Measurements from ENCODE around the gene NBEA.

Gene NBEA

GRCh38 chr13:35179920-35180663 lies 238.0 kb downstream of the NBEA start:
- DNase-seq (ENCODE audit: low read depth), result no peak

GRCh38 chr13:35190241-35190640 lies 248.2 kb downstream of the NBEA start:
- DNase-seq (ENCODE audit: low read depth), result no peak

DNA sequence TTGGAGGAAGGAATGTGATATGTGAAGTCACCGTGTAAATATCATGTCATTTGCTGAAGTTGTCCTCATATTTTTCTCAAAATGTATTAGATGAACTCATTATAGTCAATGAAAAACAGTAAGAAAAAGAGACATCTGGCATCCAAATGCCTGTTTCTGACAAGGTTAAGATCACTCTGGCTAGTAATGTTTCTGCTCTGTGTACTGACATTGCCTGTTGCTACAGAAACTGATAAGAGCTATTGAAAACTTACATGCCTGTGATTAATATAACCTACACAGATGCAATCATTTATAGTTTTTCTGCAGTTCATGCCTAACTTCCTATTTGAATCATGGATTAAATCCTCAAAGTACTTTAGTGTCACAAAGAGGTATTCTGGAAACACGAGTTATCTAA lies 249.8 kb downstream of the NBEA start:
- no peak for DNase-seq (ENCODE audit: low read depth)

DNA sequence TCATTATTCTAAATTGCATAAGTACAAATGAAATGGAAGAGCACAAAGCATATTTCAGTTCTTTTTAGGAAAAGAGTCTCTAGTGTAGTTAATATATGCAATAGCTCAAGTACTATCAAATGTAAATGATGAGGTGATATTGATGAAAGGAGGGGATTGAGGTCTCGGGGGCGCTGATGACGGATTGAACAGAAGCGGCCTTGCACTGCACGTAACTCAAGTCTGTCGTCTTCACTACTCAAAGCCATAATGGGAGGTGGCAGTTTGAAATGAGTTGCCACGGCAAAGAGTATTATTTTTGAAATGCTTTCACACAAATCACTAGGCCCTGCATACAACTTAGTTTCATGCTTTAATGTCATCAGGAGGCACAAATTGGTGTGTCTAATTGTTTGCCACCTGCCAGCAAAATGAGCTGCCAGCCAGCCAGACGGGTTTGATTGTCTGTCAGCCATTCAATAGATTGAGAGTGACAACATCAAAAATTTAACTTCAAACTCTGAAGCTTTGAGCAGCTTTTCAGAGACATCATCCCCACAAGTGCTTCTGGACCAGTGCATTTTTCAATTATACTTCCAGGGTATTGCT lies 256.6 kb downstream of the NBEA start:
- DNase-seq (ENCODE audit: low read depth), result no peak

DNA sequence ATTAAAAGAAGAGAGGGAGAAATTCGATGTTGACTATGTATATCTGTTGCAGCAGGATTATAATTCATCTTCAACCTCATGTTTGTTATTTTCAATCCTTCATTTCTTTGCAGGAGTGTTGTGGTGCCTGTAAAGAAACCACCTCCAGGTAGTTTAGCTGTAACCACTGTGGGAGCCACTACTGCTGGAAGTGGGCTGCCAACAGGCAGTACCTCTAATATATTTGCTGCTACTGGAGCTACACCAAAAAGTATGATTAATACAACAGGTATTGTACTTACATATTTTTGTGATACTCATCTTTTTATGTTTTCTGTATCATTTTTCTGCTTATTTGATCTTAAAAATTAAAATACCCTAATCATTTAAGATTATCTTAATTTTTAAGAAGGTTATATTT lies 266.5 kb downstream of the NBEA start:
- DNase-seq (ENCODE audit: low read depth), result no peak

- DNase-seq (ENCODE audit: low read depth), result no peak
Measured at GRCh38 chr13:35210261-35210660, 268.2 kb downstream of the NBEA start.

- no peak for DNase-seq (ENCODE audit: low read depth)
Measured at GRCh38 chr13:35211949-35212348, 269.9 kb downstream of the NBEA start.

DNA sequence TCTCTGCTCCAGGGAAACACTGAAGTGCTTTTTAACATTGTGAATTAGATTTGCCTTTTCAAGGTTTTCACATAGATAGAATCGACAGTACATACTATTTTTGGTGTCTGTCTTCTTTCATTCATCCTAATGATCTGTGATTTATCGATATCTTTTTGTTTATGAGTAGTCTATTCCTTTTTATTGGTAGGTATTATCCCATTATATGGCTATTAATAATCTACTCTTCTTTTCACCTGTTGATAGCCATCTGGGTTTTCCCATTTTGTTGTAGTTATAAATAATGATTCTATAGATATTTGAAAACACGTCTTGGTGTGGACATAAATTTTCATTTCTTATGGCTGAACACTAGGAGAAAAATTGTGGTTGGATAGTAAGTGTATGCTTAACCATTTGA lies 271.8 kb downstream of the NBEA start:
- DNase-seq (ENCODE audit: low read depth), result no peak

DNA sequence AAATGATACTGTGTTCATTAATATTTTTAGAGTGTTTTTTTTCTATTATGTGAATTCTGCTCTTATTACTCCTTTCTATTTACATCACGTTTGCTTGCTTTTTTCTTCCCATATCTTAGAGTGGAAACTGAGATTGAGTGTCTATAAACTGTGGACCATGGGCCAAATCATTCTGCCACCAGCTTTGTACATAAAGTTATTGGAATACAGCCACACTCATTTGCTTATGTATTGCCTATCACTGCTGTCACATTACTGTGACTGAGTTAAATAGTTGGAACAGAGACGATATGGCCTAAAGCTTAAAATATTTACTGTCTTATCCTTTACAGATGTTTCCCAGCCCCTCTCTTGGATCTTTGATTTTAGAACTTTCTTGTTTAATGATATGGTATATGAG lies 274.1 kb downstream of the NBEA start:
- no peak for DNase-seq (ENCODE audit: low read depth)

- no peak for DNase-seq (ENCODE audit: low read depth)
Measured at GRCh38 chr13:35219021-35219420, 277.0 kb downstream of the NBEA start.

DNA sequence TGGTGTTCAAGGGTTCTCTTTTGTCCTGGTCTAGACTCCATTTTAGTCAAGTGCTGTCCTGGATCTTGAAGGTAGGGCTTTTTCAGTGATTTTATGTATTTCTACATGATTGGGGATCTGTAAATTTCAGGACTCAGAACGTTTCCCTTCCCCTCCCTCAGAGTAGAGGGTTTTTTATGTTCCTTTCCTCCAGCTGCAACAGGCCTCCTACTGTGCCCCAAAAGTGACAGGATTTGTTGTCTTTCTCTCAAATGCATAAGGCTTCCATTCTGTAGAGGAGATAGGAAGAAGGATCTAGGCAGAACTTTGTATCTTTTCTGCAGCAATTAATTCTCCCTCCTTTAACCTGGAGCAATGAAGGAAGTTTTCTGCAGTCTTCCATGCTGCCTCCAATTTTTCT lies 283.1 kb downstream of the NBEA start:
- DNase-seq (ENCODE audit: low read depth), result no peak

DNA sequence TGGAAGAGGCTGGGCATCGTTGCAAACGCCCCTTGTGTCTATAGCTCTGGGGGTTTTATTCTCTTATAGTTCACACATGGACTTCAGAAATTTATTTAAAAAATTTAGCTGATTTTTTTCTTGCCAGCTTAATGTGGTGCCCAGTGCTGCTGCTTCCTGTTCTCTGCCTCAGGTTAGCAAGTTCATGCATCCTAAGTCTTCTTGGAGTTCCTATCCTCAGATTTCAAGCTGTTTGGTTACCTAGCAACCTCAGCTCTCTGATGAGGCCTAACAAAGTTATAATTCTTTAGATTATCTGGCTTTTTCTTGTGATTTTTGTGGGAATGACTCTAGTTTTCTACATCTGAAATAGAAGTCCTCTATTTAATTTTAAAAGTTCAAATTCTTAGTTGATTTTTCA lies 283.5 kb downstream of the NBEA start:
- DNase-seq (ENCODE audit: low read depth), result no peak

- no peak for DNase-seq (ENCODE audit: low read depth)
Measured at GRCh38 chr13:35228536-35228935, 286.5 kb downstream of the NBEA start.

DNA sequence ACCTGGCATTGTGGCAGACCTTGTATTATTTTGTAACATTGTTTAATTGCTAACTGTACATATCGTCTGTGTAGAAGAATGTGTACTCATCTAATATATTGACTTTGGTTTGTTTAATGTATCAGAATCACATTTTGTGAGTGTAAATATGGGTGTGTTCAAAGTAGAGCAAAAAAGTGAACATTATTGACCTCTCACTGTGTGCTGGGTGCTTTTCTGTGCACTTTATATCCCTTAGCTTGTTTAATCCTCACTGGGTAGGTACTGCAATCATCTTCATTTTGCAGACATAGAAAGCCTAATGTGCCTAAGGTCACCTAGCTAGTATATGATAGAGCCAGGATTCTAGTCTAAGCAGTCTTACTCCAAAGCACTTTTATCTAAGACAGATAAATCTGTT lies 289.4 kb downstream of the NBEA start:
- DNase-seq (ENCODE audit: low read depth), result no peak

GRCh38 chr13:35238274-35238673 lies 296.2 kb downstream of the NBEA start:
- DNase-seq (ENCODE audit: low read depth), result no peak

DNA sequence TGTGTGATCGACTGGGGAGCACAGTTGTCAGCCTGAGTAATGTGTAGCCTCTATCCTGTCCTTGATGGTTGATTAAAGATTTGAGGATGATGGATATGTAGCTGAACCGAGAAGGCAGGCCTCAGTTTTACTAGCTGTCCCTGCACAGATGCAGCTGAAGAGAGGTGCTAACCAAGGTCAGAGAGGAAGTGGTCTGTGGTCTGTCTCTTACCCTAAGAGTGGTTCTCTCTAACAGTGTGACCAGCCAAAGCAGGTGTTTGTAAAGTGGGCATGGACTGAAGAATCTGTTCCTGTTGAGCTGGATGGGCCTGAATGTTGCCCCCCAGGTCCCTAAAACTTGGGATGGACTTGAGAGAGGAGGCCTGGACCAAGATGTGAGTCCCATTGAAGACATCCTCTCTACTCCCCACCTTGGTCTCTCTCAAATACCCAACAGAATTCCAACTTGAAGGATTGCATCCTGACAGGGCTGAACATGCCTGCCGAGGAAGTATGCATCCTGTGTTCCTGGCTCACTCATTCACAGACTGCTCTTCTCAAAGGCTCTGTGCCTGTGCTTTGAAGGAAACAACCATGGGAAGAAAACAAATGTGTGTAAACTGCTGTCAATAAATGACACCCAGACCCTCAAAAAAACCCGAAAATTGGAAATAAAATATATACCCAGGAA lies 310.6 kb downstream of the NBEA start:
- no peak for DNase-seq (ENCODE audit: low read depth)

GRCh38 chr13:35255241-35255640 lies 313.2 kb downstream of the NBEA start:
- DNase-seq (ENCODE audit: low read depth), result no peak

GRCh38 chr13:35256459-35257148 lies 314.5 kb downstream of the NBEA start:
- no peak for DNase-seq (ENCODE audit: low read depth)

DNA sequence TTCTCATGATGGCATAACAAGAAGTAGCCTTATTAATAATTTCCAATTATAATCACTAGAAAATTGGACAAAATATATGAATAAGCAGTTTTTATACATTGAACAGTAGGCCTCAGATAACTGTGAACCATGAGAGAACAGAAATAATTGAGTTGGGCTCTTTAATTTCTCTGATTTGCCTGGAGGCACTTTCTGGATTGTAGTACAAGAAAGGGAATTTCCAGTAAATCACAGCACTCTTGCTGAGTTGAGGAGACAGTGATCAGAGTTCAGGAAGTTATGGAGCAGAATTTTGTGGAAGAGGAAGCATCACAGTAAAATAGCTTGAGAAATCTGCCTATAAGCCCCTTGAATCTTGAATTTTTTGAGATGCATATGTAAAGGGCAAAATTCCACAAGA lies 318.2 kb downstream of the NBEA start:
- DNase-seq (ENCODE audit: low read depth), result no peak

DNA sequence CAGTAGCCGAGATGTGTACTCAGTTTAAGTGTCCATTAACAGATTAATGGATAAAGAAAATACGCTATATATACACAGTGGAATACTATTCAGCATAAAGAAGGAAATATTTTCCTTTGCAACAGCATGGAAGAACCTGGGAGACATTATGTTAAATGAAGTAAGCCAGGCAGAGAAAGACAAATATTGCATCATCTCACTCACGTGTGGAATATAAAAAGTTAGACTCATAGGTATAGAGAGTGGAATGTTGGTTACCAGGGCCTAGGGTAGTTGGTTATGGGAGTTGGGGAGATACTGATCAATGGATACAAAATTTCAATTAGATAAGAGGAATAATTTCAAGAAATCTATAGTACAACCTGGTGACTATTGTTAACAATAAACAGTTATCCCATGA lies 324.3 kb downstream of the NBEA start:
- no peak for DNase-seq (ENCODE audit: low read depth)

GRCh38 chr13:35278917-35279316 lies 336.8 kb downstream of the NBEA start:
- no peak for DNase-seq (ENCODE audit: low read depth)

GRCh38 chr13:35279500-35279899 lies 337.4 kb downstream of the NBEA start:
- DNase-seq (ENCODE audit: low read depth), result no peak

GRCh38 chr13:35283856-35284255 lies 341.8 kb downstream of the NBEA start:
- no peak for DNase-seq (ENCODE audit: low read depth)

All from activated T-cell treated with anti-CD3 and anti-CD28 coated beads for 1 hour (primary cell).